Measurements from ENCODE around the gene ELOF1. TPM values are rescaled to one million over a fixed set of nuclear protein-coding genes. Genes with fewer than 3 reads are reported as not detected.

ELOF1 gene
- 10 to 100 TPM; 43.7 to 52.3 TPM for total RNA-seq

DNA sequence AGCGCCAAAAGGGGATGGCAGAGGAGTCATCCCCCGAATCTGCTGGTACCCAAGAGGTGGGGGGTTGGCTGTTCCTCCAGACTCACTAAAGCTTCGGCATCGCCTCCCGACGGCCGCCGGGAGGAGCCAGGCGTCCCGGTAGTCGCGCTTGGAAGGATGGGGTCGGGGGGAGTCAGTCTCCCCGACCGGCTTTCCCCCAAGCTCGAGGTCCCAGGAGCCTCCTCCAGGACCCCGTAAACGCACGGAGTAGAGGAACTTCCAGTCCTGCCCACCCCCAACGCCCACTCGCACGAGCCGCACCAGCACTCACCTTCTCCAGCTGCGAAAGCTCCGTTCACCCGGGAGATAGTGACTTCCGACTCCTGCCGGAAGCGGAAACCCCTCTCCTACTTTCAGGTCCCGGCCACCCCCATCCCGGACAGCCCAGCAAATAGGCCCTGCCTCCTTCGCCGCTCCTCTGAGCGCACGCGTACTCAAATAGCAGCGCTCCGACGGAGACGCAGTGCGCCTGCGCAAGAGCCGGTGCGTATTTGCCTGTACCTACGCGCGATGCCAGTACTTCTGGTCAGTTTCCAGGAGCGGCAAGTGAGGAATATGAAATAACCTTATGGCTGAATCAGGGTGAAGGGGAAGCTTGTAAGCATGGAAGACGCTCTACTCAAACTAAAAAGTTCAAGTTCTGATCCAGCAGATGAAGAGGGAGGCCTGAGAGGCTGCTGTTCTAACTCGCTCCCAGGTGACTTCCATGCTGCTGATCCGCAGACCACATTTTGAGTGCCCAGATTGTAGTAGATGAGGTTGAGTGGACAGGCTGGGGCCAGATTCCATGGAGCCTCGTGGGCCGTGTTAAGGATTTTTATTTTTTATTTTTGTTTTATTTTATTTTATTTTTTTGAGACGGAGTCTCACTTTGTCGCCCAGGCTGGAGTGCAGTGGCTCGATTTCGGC, at the start of gene ELOF1:
Gene ELOF1 (minus strand): TSS at position 350 of the 948 bp plus-strand sequence. CDS start 4,883 bp downstream, outside the sequence.

GRCh38 chr19:11597202-11598102, 38.4 kb upstream of the ELOF1 start, which contains the start of gene ZNF627:
ZNF627 (plus strand) TSS chr19:11597483; CDS start chr19:11597628, 145 bp downstream.

GRCh38 chr19:11577451-11578257, 18.6 kb upstream of the ELOF1 start, which contains the start of gene ACP5:
ACP5 (minus strand) TSS chr19:11577645; CDS start chr19:11577317, 328 bp downstream.

DNA sequence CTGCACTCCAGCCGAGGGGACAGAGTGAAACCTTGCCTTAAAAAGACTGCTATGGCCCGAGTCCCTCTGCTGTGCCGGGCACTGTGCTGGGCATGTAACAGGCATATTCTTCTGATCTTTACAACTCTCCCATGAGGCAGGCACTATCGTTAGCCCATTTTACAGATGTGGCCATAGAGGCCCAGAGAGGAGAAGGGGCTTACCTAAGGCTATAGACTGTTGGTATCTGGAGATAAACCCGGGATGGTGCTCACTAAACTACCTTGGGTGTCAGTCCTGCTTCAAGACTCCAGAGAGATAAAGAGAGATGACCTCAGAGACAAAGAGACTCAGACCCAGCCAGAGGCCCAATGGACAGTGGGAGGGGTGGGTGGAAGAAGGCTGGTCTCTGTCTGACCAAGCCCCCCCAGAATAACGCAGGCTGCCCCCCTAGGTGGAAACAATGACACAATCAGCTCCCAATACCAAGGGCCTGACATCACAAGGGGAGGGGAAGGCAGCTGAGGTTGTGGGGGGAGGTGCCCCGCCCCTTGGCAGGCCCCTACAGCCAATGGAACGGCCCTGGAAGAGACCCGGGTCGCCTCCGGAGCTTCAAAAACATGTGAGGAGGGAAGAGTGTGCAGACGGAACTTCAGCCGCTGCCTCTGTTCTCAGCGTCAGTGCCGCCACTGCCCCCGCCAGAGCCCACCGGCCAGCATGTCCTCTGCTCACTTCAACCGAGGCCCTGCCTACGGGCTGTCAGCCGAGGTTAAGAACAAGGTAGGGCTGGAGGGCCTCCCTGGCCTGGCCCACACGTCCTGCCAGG, 20.6 kb downstream of the ELOF1 start, which contains the start of gene CNN1:
Gene CNN1 (plus strand): TSS at position 620 of the 805 bp plus-strand sequence. CDS start 77 bp downstream, at position 697.

DNA sequence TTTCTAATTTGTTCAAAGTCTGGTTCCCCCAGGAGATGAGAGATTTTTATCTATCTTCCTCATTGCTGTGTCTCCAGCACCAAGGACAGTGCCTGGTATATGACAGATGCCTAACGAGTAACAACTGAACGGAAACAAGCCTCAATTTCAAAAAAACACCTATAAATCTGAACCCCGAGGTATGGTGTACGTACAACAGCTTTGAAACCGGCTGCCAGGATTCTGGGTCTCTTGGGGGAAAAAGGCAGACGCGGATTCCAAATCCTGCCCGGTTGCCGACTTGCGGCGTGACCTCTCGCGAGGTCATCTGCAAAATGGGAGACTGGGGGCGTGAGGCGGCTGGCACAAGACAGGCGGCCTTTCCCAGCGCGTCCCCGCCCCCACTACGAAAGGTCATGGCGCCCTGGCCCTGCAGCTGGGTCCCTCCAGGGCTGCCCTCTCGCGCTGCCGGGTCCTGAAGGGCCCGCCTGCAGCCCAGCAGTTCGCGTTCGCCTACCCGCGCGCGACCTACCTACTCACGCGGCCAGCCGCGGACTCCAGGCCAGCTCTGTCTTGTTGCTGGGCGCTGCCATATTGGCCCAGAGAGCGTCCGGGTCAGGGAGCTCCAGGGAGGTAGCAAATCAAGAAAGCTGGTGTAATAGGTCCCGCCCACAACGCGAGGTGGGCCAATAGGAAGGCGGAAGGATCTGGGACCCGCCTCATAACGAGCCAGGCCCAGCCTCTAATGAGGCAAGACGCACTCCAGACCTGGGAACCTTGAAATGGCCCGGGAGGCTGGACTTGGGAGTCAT, 30.3 kb downstream of the ELOF1 start, which contains the start of gene ECSIT:
Gene ECSIT (minus strand): TSS at position 584 of the 791 bp plus-strand sequence. CDS start 9,964 bp downstream, outside the sequence.

DNA sequence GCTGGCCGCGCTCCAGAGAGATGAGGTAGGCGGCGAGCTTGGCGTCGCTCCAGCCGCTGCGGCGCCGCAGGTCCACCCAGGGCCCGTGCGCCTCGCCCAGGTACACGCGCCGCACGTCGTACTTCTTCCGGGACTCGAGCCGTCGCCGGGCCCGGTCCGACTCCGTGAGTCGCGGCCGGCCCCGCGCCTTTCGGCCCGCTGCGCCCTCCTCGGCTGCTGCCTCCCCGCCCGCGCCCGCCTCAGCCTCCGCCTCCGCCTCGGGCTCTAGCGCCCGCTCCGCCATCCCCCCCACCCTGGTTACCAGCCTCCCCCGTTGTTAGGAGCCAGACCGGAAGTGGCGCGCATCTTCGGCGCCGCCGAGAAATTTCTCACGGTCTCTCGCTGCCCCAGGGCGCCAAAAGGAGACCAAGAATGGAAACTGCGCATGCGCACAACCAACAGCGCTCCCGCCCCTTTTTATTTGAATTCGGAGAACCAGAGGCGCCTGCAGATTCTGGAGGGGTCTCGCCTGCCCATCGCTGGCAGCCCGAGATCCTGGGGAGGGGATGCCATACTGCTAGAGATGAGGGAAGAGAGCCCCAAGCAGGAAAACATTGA, 53.4 kb downstream of the ELOF1 start, which contains the start of gene ZNF653:
Gene ZNF653 (minus strand): TSS at position 336 of the 597 bp plus-strand sequence. CDS start 53 bp downstream, at position 283.

Small RNA genes within 50 kb of the gene (small RNA-seq; reads per million reads assigned to genes)
- gene RN7SL833P, result 0 reads per million in 2 donors

Other genes with a start within 250 kb of the ELOF1 start
- 1 to 10 TPM; 4.1 to 6.3 TPM for gene RAB3D, start 219.6 kb downstream of the ELOF1 start, total RNA-seq
- 100 to 1,000 TPM in 1 of 2 donors, 10 to 100 TPM in 1; 99.9 to 142 TPM for gene TMEM205, start 213.0 kb downstream of the ELOF1 start, total RNA-seq
- 1 to 10 TPM; 4.7 to 9.6 TPM for gene CCDC159, start 212.7 kb downstream of the ELOF1 start, total RNA-seq
- gene PLPPR2, start 203.8 kb downstream of the ELOF1 start, total RNA-seq, result 1 to 10 TPM; 6.5 to 6.7 TPM
- 1 to 10 TPM; 1.3 to 1.4 TPM for gene SWSAP1, start 184.6 kb downstream of the ELOF1 start, total RNA-seq
- 1 to 10 TPM; 7.6 to 8.0 TPM for gene EPOR, start 174.9 kb downstream of the ELOF1 start, total RNA-seq
- gene RGL3, start 139.9 kb downstream of the ELOF1 start, total RNA-seq, result 1 to 10 TPM; 1.3 to 2.4 TPM
- gene ODAD3, start 124.1 kb downstream of the ELOF1 start, total RNA-seq, result not detected
- gene PRKCSH, start 123.6 kb downstream of the ELOF1 start, total RNA-seq, result 100 to 1,000 TPM in 1 of 2 donors, 10 to 100 TPM in 1; 74.7 to 119 TPM
- gene ELAVL3, start 78.2 kb downstream of the ELOF1 start, total RNA-seq, result not detected
- 1 to 10 TPM; 2.4 to 3.0 TPM for gene ZNF653, start 53.4 kb downstream of the ELOF1 start, total RNA-seq
- 10 to 100 TPM; 25.1 to 40.0 TPM for gene ECSIT, start 30.1 kb downstream of the ELOF1 start, total RNA-seq
- not detected for gene CNN1, start 20.4 kb downstream of the ELOF1 start, total RNA-seq
- gene ACP5, start 18.4 kb upstream of the ELOF1 start, total RNA-seq, result 100 to 1,000 TPM; 133 to 141 TPM
- gene ZNF627, start 38.3 kb upstream of the ELOF1 start, total RNA-seq, result 10 to 100 TPM; 10.3 to 12.3 TPM
- 1 to 10 TPM; 8.6 to 8.7 TPM for gene ZNF823, start 179.7 kb upstream of the ELOF1 start, total RNA-seq
- 1 to 10 TPM; 6.2 to 7.0 TPM for gene ZNF441, start 207.8 kb upstream of the ELOF1 start, total RNA-seq
- 1 to 10 TPM; 2.7 to 7.6 TPM for gene ZNF491, start 239.3 kb upstream of the ELOF1 start, total RNA-seq